ENCODE results near the gene C16orf82.

DNA sequence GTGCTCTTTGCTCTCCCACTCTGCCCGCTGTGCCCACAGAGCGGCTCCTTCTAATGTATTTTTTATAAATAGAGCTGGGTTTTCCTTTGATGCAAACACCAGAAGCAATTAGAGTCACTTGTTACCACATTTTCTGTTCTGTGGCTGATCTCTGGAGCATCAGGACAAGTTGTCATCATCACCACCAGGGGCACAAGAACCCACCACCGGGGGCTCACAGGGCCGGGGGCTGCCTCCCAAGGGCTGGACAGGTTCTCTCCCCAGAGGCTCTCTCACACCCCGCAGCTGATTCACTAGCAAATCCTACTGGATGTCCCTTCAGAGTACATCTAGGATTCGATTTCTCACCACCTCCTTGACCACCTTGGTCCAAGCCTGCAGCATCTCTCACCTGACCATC lies 18.5 kb downstream of the C16orf82 start:
- TF ChIP-seq, protein P1, sequence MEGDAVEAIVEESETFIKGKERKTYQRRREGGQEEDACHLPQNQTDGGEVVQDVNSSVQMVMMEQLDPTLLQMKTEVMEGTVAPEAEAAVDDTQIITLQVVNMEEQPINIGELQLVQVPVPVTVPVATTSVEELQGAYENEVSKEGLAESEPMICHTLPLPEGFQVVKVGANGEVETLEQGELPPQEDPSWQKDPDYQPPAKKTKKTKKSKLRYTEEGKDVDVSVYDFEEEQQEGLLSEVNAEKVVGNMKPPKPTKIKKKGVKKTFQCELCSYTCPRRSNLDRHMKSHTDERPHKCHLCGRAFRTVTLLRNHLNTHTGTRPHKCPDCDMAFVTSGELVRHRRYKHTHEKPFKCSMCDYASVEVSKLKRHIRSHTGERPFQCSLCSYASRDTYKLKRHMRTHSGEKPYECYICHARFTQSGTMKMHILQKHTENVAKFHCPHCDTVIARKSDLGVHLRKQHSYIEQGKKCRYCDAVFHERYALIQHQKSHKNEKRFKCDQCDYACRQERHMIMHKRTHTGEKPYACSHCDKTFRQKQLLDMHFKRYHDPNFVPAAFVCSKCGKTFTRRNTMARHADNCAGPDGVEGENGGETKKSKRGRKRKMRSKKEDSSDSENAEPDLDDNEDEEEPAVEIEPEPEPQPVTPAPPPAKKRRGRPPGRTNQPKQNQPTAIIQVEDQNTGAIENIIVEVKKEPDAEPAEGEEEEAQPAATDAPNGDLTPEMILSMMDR (IDR thresholded peaks at IDR 0.05) = no peak
- no peak for TF ChIP-seq ZFX (IDR thresholded peaks at IDR 0.05; ENCODE audit: borderline replicate concordance)

Measured in 22Rv1 (cell line).